B cell (primary cell): ENCODE data around the gene ZNF407. TPM values are rescaled to one million over a fixed set of nuclear protein-coding genes. Genes with fewer than 3 reads are reported as not detected.

Experiments used
- ATAC-seq: fragments of 200-7000 bp; cut with Tn5 transposase; one replicate; pipeline ENCODE4 v1.10.0; 2021; ENCODE audit warnings: low read depth, mild to moderate bottlenecking, moderate number of reproducible peaks, moderate library complexity
- CTCF ChIA-PET: fragments of 350-600 bp; sonication (Branson Sonifier 250); formaldehyde crosslinking; loops from one replicate; lab custom pipeline; 2021; ENCODE audit warnings: antibody characterized with exemption, inconsistent platforms; lab: Charles Lee
- POLR2A ChIA-PET: fragments of 350-600 bp; sonication (Branson Sonifier 250); formaldehyde crosslinking; loops from one replicate; lab custom pipeline; 2021; ENCODE audit warnings: antibody characterized with exemption; lab: Charles Lee
- DNase-seq: peaks from one replicate; pipeline ENCODE4 v3.0.0; 2013
- H2AFZ ChIP-seq: 2 replicates; pipeline ENCODE4 v1.6.1; 2012; ENCODE audit warnings: mild to moderate bottlenecking, low read depth, low read length; ENCODE audit not compliant: insufficient read depth, poor library complexity, severe bottlenecking
- H3K27ac ChIP-seq, 2 donors: 1 replicate in 1 of 2; 2 replicates in 1 of 2; pipeline ENCODE4 v1.5.1; 2012 to 2013; ENCODE audit warnings: low read length in 2 of 2, mild to moderate bottlenecking in 2 of 2, moderate library complexity in 1 of 2
- H3K27me3 ChIP-seq, 4 experiments: fragments of 200-600 bp in 1 of 4; sonication (generic) in 1 of 4; replicated peaks in 1 of 4; 1 replicate in 2 of 4; 2 replicates in 2 of 4; pipeline versions ENCODE4 v1.6.1 to v1.7.0; 2013 to 2016; ENCODE audit warnings: low read length in 3 of 4, mild to moderate bottlenecking in 2 of 4, mixed read lengths in 1 of 4, moderate library complexity in 1 of 4; ENCODE audit not compliant: insufficient read depth in 4 of 4, control insufficient read depth in 3 of 4; ENCODE audit errors: control extremely low read depth in 1 of 4
- H3K36me3 ChIP-seq, 2 experiments: replicated peaks in 1 of 2; 1 replicate in 1 of 2; 2 replicates in 1 of 2; pipeline versions ENCODE4 v1.6.1 to v1.7.1; 2013; ENCODE audit warnings: low read length in 1 of 2; ENCODE audit not compliant: insufficient read depth in 2 of 2, control insufficient read depth in 1 of 2; ENCODE audit errors: control extremely low read depth in 1 of 2, extremely low read depth in 1 of 2
- H3K4me1 ChIP-seq, 2 donors: fragments of 200-600 bp in 1 of 2; sonication (generic) in 1 of 2; 1 replicate in 1 of 2; 2 replicates in 1 of 2; pipeline versions ENCODE4 v1.5.1 to v1.6.1; 2013 to 2017; ENCODE audit warnings: low read length in 2 of 2; ENCODE audit not compliant: control insufficient read depth in 2 of 2, insufficient read depth in 2 of 2
- H3K4me2 ChIP-seq: replicated peaks from 2 replicates; pipeline ENCODE3; 2012; ENCODE audit warnings: mild to moderate bottlenecking, low read depth, low read length; ENCODE audit not compliant: poor library complexity, severe bottlenecking
- H3K4me3 ChIP-seq, 5 experiments: fragments of 200-600 bp in 1 of 5; sonication (generic) in 1 of 5; 1 replicate in 3 of 5; 2 replicates in 2 of 5; pipeline versions ENCODE4 v1.5.1 to v1.7.0; 2011 to 2016; ENCODE audit warnings: low read length in 4 of 5, mild to moderate bottlenecking in 4 of 5, low read depth in 2 of 5, control low read depth in 1 of 5, moderate library complexity in 1 of 5; ENCODE audit not compliant: insufficient read depth in 1 of 5; ENCODE audit errors: control extremely low read depth in 1 of 5, extremely low read depth in 1 of 5
- H3K79me2 ChIP-seq: fragments of 200-600 bp; sonication (generic); one replicate; pipeline ENCODE4 v1.6.0; 2016; ENCODE audit warnings: low read length; ENCODE audit not compliant: control insufficient read depth, insufficient read depth
- H3K9ac ChIP-seq: fragments of 200-600 bp; sonication (generic); 2 replicates; pipeline ENCODE4 v1.6.1; 2017; ENCODE audit warnings: mild to moderate bottlenecking, low read length, moderate library complexity
- H3K9me3 ChIP-seq, 3 donors: one replicate each; pipeline versions ENCODE4 v1.6.1 to v1.7.1; 2013; ENCODE audit warnings: low read length in 2 of 3; ENCODE audit not compliant: control insufficient read depth in 2 of 3, insufficient read depth in 1 of 3; ENCODE audit errors: control extremely low read depth in 1 of 3
- H4K20me1 ChIP-seq: 2 replicates; pipeline ENCODE4 v1.6.0; 2012; ENCODE audit warnings: mild to moderate bottlenecking, low read length; ENCODE audit not compliant: insufficient read depth, control insufficient read depth, poor library complexity, severe bottlenecking
- H3K27ac Mint-ChIP-seq: one replicate; pipeline ENCODE4 v1.8.0; 2021; ENCODE audit warnings: mixed read lengths
- H3K27me3 Mint-ChIP-seq: one replicate; pipeline ENCODE4 v1.8.0; 2021; ENCODE audit warnings: mixed read lengths
- H3K4me1 Mint-ChIP-seq: one replicate; pipeline ENCODE4 v1.8.0; 2021; ENCODE audit warnings: mixed read lengths
- H3K4me3 Mint-ChIP-seq: one replicate; pipeline ENCODE4 v1.8.0; 2021; ENCODE audit warnings: mixed read lengths
- H3K9me3 Mint-ChIP-seq: one replicate; pipeline ENCODE4 v1.8.0; 2022; ENCODE audit warnings: mixed read lengths; ENCODE audit not compliant: insufficient read depth
- CTCF ChIP-seq: fragments of 200-600 bp; IDR thresholded peaks from one replicate; pipeline ENCODE4 v1.8.0; 2022; ENCODE audit warnings: antibody characterized with exemption, mild to moderate bottlenecking
- EZH2 ChIP-seq: IDR thresholded peaks from 2 replicates; pipeline ENCODE4 v1.6.1; 2012; ENCODE audit warnings: borderline replicate concordance, low read depth, mild to moderate bottlenecking, moderate library complexity, low read length; ENCODE audit not compliant: insufficient read depth, poor library complexity, severe bottlenecking
- WGBS: methylation state at CpG from one replicate; pipeline ENCODE4 v1.1.5; 2013; ENCODE audit warnings: missing lambda C conversion rate; ENCODE audit not compliant: insufficient coverage; 5-methylcytosine and 5-hydroxymethylcytosine counted together
- intact Hi-C: fragments of 100-400 bp; cut with micrococcal nuclease; formaldehyde crosslinking; loops from one replicate; pipeline ENCODE4 v1.10.0; 2022
- polyA plus RNA-seq: library from polyadenylated mRNA; depleted of rRNA; stranded (reverse); fragments of >200 nt; gene quantifications from 2 replicates; pipeline ENCODE4 v1.2.3, GENCODE V29; 2012
- total RNA-seq, 2 donors: library from RNA; stranded (reverse); fragments of 120-200 nt in 1 of 2; gene quantifications; 1 replicate in 1 of 2; 2 replicates in 1 of 2; pipeline versions ENCODE4 v1.2.3 to v1.2.4, GENCODE V29; 2013 to 2022

The ZNF407 gene
- total and polyA plus RNA-seq, 2 donors (not counting 1 experiment from before 2014, with no cell fraction given) = 4.5 to 37.1 TPM

- H4K20me1 ChIP-seq = no peaks in the 10 kb centered on the region
- CTCF ChIA-PET = no interaction called here
- no peak for ATAC-seq
- no peak overlapping the region for H3K4me3 Mint-ChIP-seq
- no peaks in the 10 kb centered on the region for H3K9me3 Mint-ChIP-seq
- intact Hi-C loops = no loop called here
- no peaks in the 10 kb centered on the region for H3K27me3 ChIP-seq
- no peak overlapping the region for H3K9ac ChIP-seq
- H3K27ac ChIP-seq = no peak overlapping the region
- no peaks in the 10 kb centered on the region for H3K36me3 ChIP-seq
- no peaks in the 10 kb centered on the region for H3K27me3 Mint-ChIP-seq
- no peaks in the 10 kb centered on the region for H3K9me3 ChIP-seq
- no peak overlapping the region for H3K27ac Mint-ChIP-seq
- TF ChIP-seq EZH2 = no peak
- TF ChIP-seq CTCF = no peak
- POLR2A ChIA-PET = no interaction called here
- no peak for DNase-seq
- no peaks in the 10 kb centered on the region for H3K4me1 Mint-ChIP-seq
- H3K4me1 ChIP-seq = no peaks in the 10 kb centered on the region
- H3K79me2 ChIP-seq = no peaks in the 10 kb centered on the region
- H3K4me2 ChIP-seq = no peak overlapping the region
- no peak overlapping the region for H2AFZ ChIP-seq
- H3K4me3 ChIP-seq = no peak overlapping the region
- 84% methylated on average over 15 of the region's 16 CpGs for WGBS
Observed at GRCh38 chr18:75029481-75029880, 431.8 kb downstream of the ZNF407 start.

GRCh38 chr18:75031717-75032317, 434.1 kb downstream of the ZNF407 start:
- Histone ChIP-seq H4K20me1 (no peaks in the 10 kb centered on the region), H3K79me2 (no peaks in the 10 kb centered on the region), H3K9me3 (no peaks in the 10 kb centered on the region), H3K36me3 (peaks cover 0 to 1% of the 10 kb centered on the region in 2 experiments), H3K27ac (no peak overlapping the region), H3K4me1 (no peaks in the 10 kb centered on the region), H3K9ac (no peak overlapping the region), H3K27me3 (no peaks in the 10 kb centered on the region), H3K4me2 (no peak overlapping the region), H3K4me3 (no peak overlapping the region), H2AFZ (no peak overlapping the region)
- Mint-ChIP-seq H3K9me3 (no peaks in the 10 kb centered on the region), H3K4me3 (no peak overlapping the region), H3K27me3 (no peaks in the 10 kb centered on the region), H3K4me1 (no peaks in the 10 kb centered on the region), H3K27ac (no peak overlapping the region)
- TF ChIP-seq EZH2 = no peak
- ChIA-PET CTCF (no interaction called here), POLR2A (no interaction called here)
- over 99% methylated on average over 10 of the region's 11 CpGs for WGBS
- no peak for DNase-seq
- no peak for ATAC-seq
- intact Hi-C loops = no loop called here
